Breast epithelium (tissue), 4 donors: ENCODE data around the gene CCDC3. TPM values are rescaled to one million over a fixed set of nuclear protein-coding genes. Genes with fewer than 3 reads are reported as not detected.
"Not testable (repeated sequence)": the region's sequence is repeated elsewhere in the genome, so short reads cannot be mapped to it uniquely, and the experiment has no call there.

Experiments used
- DNase-seq, 2 donors: peaks; one replicate each; pipeline ENCODE4 v3.0.0-alpha.2; 2019; ENCODE audit warnings: low spot score in 2 of 2
- H3K27ac ChIP-seq, 2 donors: fragments of 200-600 bp; sonication (generic) in 1 of 2; one replicate each; pipeline ENCODE4 v1.5.1; 2016 to 2019; ENCODE audit warnings: mild to moderate bottlenecking in 1 of 2
- H3K27me3 ChIP-seq, 2 donors: fragments of 200-600 bp; sonication (generic) in 1 of 2; one replicate each; pipeline versions ENCODE4 v1.5.1 to v1.6.0; 2017 to 2019; ENCODE audit warnings: control low read depth in 1 of 2, mild to moderate bottlenecking in 1 of 2
- H3K36me3 ChIP-seq: fragments of 200-600 bp; one replicate; pipeline ENCODE4 v1.5.1; 2019
- H3K4me1 ChIP-seq, 2 donors: fragments of 200-600 bp; sonication (generic); one replicate each; pipeline ENCODE4 v1.5.1; 2016 to 2019; ENCODE audit warnings: control low read depth in 1 of 2
- H3K4me3 ChIP-seq, 3 donors: fragments of 200-600 bp; sonication (generic); 1 replicate in 2 of 3; 2 replicates in 1 of 3; pipeline ENCODE4 v1.5.1; 2016 to 2019; ENCODE audit warnings: mild to moderate bottlenecking in 3 of 3, moderate library complexity in 2 of 3
- H3K9me3 ChIP-seq, 2 donors: fragments of 200-600 bp; sonication (generic) in 1 of 2; one replicate each; pipeline ENCODE4 v1.5.1; 2016 to 2019; ENCODE audit warnings: control low read depth in 1 of 2
- POLR2A ChIP-seq: fragments of 450-650 bp; IDR thresholded peaks from one replicate; pipeline ENCODE4 v1.6.1; 2016; ENCODE audit warnings: antibody characterized with exemption, mild to moderate bottlenecking, moderate library complexity
- POLR2AphosphoS5 ChIP-seq, 3 donors: sonication (generic); formaldehyde crosslinking; IDR thresholded peaks; one replicate each; pipeline ENCODE4 v1.6.1; 2017; ENCODE audit warnings: antibody characterized with exemption in 3 of 3
- intact Hi-C: fragments of 100-400 bp; cut with DNase I; formaldehyde crosslinking; loops from one replicate; pipeline ENCODE4 v1.15.1; 2023; ENCODE audit warnings: low total_unique reads
- total RNA-seq, 3 donors: library from RNA; depleted of rRNA; stranded (reverse); fragments of >200 nt; gene quantifications; one replicate each; pipeline ENCODE4 v1.1.0, GENCODE V29; 2016
- TF ChIP-seq, protein P1 (sequence below), 3 donors: fragments of 450-650 bp; IDR thresholded peaks; one replicate each; pipeline ENCODE4 v1.5.1; 2016 to 2017; ENCODE audit warnings: antibody characterized with exemption in 3 of 3, mild to moderate bottlenecking in 3 of 3, moderate library complexity in 3 of 3

CCDC3 gene
- total RNA-seq, 3 donors from 2014 or later = 8.2 to 13.0 (median 9.8) TPM

DNA sequence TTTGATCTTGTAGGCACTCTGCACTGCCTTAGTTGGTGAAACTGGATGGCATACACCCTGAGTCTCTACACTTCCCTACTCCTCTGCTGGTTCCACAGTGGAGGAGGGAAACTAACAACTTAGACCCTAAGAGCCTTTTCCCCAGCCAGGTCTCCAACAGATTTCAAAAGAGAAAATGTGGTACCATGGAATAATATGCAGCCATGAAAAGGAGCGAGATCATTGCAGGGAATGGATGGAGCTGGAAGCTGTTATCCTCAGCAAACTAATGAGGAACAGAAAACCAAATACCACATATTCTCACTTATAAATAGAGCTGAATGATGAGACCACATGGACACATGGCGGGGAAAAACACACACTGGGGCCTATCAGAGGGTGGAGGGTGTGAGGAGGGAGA lies 36.3 kb upstream of the CCDC3 start:
- DNase-seq = no peak
- intact Hi-C loops = loop anchor here (2.0 kb wide), 1 partner anchor 27 kb away; no protein-coding TSS in a partner anchor
- Histone ChIP-seq H3K4me1 (no peaks in the 10 kb centered on the region), H3K27ac (no peak overlapping the region), H3K4me3 (no peak overlapping the region), H3K9me3 (no peaks in the 10 kb centered on the region), H3K36me3 (no peaks in the 10 kb centered on the region), H3K27me3 (no peaks in the 10 kb centered on the region)
- TF ChIP-seq, protein P1, sequence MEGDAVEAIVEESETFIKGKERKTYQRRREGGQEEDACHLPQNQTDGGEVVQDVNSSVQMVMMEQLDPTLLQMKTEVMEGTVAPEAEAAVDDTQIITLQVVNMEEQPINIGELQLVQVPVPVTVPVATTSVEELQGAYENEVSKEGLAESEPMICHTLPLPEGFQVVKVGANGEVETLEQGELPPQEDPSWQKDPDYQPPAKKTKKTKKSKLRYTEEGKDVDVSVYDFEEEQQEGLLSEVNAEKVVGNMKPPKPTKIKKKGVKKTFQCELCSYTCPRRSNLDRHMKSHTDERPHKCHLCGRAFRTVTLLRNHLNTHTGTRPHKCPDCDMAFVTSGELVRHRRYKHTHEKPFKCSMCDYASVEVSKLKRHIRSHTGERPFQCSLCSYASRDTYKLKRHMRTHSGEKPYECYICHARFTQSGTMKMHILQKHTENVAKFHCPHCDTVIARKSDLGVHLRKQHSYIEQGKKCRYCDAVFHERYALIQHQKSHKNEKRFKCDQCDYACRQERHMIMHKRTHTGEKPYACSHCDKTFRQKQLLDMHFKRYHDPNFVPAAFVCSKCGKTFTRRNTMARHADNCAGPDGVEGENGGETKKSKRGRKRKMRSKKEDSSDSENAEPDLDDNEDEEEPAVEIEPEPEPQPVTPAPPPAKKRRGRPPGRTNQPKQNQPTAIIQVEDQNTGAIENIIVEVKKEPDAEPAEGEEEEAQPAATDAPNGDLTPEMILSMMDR (IDR thresholded peaks at IDR 0.05) = no peak

DNA sequence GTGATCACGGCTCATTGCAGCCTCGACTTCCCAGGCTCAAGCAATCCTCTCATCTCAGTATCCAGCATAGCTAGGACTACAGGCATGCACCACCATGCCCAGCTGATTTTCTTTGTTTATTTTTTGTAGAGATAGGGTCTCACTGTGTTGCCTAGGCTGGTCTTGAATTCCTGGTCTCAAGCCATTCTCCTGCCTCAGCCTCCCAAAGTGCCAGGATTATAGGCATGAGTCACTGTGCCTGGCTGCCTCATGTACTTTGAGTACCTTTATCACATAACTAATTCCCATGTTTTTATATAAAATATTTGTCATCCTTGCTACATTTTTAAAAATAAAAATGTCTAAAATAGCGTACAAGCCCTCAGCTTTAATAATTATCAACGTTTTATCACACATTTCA lies 35.3 kb upstream of the CCDC3 start:
- DNase-seq = no peak
- intact Hi-C loops = loop anchor here (2.0 kb wide), 1 partner anchor 26 kb away; no protein-coding TSS in a partner anchor
- Histone ChIP-seq H3K27me3 (no peaks in the 10 kb centered on the region), H3K4me1 (no peaks in the 10 kb centered on the region), H3K9me3 (no peaks in the 10 kb centered on the region), H3K27ac (no peak overlapping the region), H3K4me3 (no peak overlapping the region), H3K36me3 (no peaks in the 10 kb centered on the region)
- TF ChIP-seq POLR2A (no peak), POLR2AphosphoS5 (IDR thresholded peaks at IDR 0.05) (no peak)
- TF ChIP-seq, protein P1 (IDR thresholded peaks at IDR 0.05) = no peak

DNA sequence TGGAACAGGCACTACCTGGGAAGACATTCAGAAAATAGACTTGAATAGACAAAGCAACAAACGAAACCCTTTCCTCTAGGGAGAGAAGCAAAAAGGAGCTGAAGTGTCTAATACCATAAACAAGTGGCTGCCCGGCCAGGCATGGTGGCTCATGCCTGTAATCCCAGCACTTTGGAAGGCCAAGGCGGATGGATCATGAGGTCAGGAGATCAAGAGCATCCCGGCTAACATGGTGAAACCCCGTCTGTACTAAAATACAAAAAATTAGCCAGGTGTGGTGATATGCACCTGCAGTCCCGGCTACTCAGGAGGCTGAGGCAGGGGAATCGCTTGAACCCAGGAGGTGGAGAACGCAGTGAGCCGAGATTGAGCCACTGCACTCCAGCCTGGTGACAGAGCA lies 34.2 kb upstream of the CCDC3 start:
- not testable (repeated sequence) for H3K36me3 ChIP-seq, H3K4me3 ChIP-seq, H3K27ac ChIP-seq, H3K9me3 ChIP-seq, DNase-seq, H3K4me1 ChIP-seq, H3K27me3 ChIP-seq
- intact Hi-C loops = loop anchor here (2.0 kb wide), 1 partner anchor 25 kb away; no protein-coding TSS in a partner anchor

DNA sequence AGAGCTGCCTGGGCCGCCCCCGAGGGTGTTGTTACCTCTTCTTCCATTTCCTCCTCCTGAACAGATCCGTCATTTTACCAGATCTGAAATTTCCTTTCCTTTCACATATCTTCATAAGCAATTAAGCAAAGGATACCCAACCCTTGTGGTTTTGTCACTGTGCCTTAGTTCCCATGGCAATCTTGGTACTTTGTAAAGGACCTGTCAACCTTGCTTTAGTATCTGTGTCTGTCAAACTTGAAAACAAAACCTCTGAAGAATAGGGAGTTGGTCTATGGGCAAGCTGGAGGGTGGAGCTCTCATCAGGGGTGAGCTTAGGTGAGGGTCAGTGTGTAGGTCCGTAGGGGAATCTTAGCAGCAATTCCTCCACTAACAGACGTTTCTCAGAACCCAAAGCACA lies 25.4 kb upstream of the CCDC3 start:
- Histone ChIP-seq H3K4me1 (no peaks in the 10 kb centered on the region), H3K27me3 (no peaks in the 10 kb centered on the region), H3K27ac (no peak overlapping the region), H3K36me3 (no peaks in the 10 kb centered on the region), H3K9me3 (peaks cover 13 to 16% of the 10 kb centered on the region in 2 donors), H3K4me3 (no peak overlapping the region)
- no peak for DNase-seq
- intact Hi-C loops = no loop called here
- TF ChIP-seq, protein P1 (IDR thresholded peaks at IDR 0.05) = no peak
- TF ChIP-seq POLR2AphosphoS5 (IDR thresholded peaks at IDR 0.05) (no peak), POLR2A (no peak)

DNA sequence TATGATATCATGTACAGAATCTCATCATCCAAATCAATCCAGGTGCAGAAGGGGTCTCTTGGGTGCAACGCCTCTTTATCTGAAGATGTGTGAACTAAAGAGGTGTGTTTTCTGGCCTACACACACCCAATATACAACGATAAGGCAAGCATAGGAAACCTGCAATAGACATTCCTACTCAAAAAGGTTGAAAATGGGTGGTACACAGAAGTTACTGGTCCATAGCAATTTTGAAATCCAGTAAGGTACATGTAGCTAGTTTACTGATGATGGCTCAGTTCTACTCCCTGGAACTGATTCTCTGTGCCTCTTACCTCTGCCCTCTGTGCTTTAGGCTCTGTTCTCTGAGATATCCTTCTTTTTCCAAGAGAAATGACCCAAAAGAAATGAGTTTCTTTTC lies 22.2 kb upstream of the CCDC3 start:
- no peak overlapping the region for H3K27ac ChIP-seq
- DNase-seq = no peak
- TF ChIP-seq POLR2A (no peak), POLR2AphosphoS5 (IDR thresholded peaks at IDR 0.05) (no peak)
- TF ChIP-seq, protein P1 (IDR thresholded peaks at IDR 0.05) = no peak

DNA sequence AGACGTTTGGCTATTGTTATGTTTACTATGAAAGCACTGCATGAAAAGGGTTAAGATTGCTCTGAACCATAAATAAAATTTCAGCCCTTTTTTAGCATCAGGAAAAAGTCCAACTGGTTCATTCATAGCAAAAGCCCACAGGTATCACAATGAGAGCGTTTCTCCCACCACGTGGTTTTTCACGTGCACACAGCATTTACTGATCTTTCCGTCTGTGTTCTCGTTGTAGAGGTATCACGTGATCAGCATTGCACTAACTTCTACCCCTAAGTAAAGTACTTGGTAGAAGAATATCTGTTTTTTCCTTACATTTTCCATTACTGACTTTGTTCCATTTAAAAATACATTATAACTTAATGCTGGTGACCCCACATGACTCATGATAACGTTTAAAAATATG lies 17.8 kb upstream of the CCDC3 start:
- Histone ChIP-seq H3K36me3 (no peaks in the 10 kb centered on the region), H3K4me3 (no peak overlapping the region), H3K27me3 (no peaks in the 10 kb centered on the region), H3K9me3 (peaks cover 12% of the 10 kb centered on the region in 2 donors), H3K4me1 (no peaks in the 10 kb centered on the region), H3K27ac (no peak overlapping the region)
- TF ChIP-seq, protein P1 (IDR thresholded peaks at IDR 0.05) = no peak
- no peak for TF ChIP-seq POLR2A
- TF ChIP-seq POLR2AphosphoS5 (IDR thresholded peaks at IDR 0.05) = no peak
- intact Hi-C loops = no loop called here
- DNase-seq = no peak

More for the DNA sequence above, 22.2 kb upstream of the CCDC3 start:
- Histone ChIP-seq H3K27me3 (no peaks in the 10 kb centered on the region), H3K4me1 (no peaks in the 10 kb centered on the region), H3K4me3 (no peak overlapping the region), H3K9me3 (peaks cover 13 to 16% of the 10 kb centered on the region in 2 donors), H3K36me3 (no peaks in the 10 kb centered on the region)
- intact Hi-C loops = no loop called here
